D721Med (cell line): ENCODE measurements around the gene HGF.

Source experiments
- DNase-seq: peaks from one replicate; pipeline ENCODE4 v3.0.0; 2011; ENCODE audit warnings: low spot score; ENCODE audit not compliant: insufficient read length
- FAIRE-seq: peaks from 2 replicates; lab custom pipeline; 2011; peaks lifted over from hg19 to GRCh38; lab: Jason Lieb, UNC
- CTCF ChIP-seq: IDR thresholded peaks from 2 replicates; pipeline ENCODE4 v1.5.1; 2012; ENCODE audit warnings: mild to moderate bottlenecking, control low read depth; ENCODE audit not compliant: insufficient read depth; ENCODE audit errors: missing control alignments

HGF gene

GRCh38 chr7:81788246-81788645 lies 18.4 kb upstream of the HGF start:
- no peak for TF ChIP-seq CTCF
- FAIRE-seq: no peak
- DNase-seq: no peak

- TF ChIP-seq CTCF: no peak
- FAIRE-seq (no peak), DNase-seq (no peak)
Observed at GRCh38 chr7:81783818-81784217, 14.0 kb upstream of the HGF start.

GRCh38 chr7:81780914-81781693 lies 11.3 kb upstream of the HGF start:
- DNase-seq (no peak), FAIRE-seq (no peak)
- TF ChIP-seq CTCF: no peak

- TF ChIP-seq CTCF: no peak
- DNase-seq (no peak), FAIRE-seq (no peak)
Observed at GRCh38 chr7:81779706-81780105, 9.9 kb upstream of the HGF start.

- no peak for TF ChIP-seq CTCF
- FAIRE-seq: no peak
Observed at GRCh38 chr7:81777697-81778096, 7.8 kb upstream of the HGF start.

GRCh38 chr7:81776948-81777630 lies 7.2 kb upstream of the HGF start:
- DNase-seq (no peak), FAIRE-seq (no peak)
- TF ChIP-seq CTCF: no peak

More at GRCh38 chr7:81777697-81778096, 7.8 kb upstream of the HGF start:
- DNase-seq: no peak

GRCh38 chr7:81776161-81776560 lies 6.3 kb upstream of the HGF start:
- no peak for TF ChIP-seq CTCF
- FAIRE-seq (no peak), DNase-seq (no peak)
